ENCODE measurements around the gene RAET1E. TPM values are rescaled to one million over a fixed set of nuclear protein-coding genes. Genes with fewer than 3 reads are reported as not detected.
"Not testable (repeated sequence)": the region's sequence is repeated elsewhere in the genome, so short reads cannot be mapped to it uniquely, and the experiment has no call there.

The RAET1E gene, protein sequence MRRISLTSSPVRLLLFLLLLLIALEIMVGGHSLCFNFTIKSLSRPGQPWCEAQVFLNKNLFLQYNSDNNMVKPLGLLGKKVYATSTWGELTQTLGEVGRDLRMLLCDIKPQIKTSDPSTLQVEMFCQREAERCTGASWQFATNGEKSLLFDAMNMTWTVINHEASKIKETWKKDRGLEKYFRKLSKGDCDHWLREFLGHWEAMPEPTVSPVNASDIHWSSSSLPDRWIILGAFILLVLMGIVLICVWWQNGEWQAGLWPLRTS
- not detected for total RNA-seq

GRCh38 chr6:149897855-149898744 is at the start of gene RAET1E:
Gene RAET1E, minus strand, starts transcription at chr6:149898113. Its CDS starts 7,212 bp downstream, at chr6:149890901.
- no peaks in the 10 kb centered on the region for H3K9me3 ChIP-seq (ENCODE audit: low read depth, low read length)
- peaks cover 19% of the 10 kb centered on the region for H3K4me1 ChIP-seq (ENCODE audit: insufficient read depth, low read length)
- H3K27me3 ChIP-seq (ENCODE audit: insufficient read depth, low read length) = no peaks in the 10 kb centered on the region
- no peak within 1 kb of the TSS for H3K4me3 ChIP-seq (ENCODE audit: low read length)

GRCh38 chr6:149947533-149947932 is 49.6 kb upstream of the RAET1E start:
- not testable (repeated sequence) for H3K4me1 ChIP-seq (ENCODE audit: insufficient read depth, low read length); H3K4me3 ChIP-seq (ENCODE audit: low read length); H3K9me3 ChIP-seq (ENCODE audit: low read depth, low read length)
- peaks cover 40% of the 10 kb centered on the region for H3K27me3 ChIP-seq (ENCODE audit: insufficient read depth, low read length)

DNA sequence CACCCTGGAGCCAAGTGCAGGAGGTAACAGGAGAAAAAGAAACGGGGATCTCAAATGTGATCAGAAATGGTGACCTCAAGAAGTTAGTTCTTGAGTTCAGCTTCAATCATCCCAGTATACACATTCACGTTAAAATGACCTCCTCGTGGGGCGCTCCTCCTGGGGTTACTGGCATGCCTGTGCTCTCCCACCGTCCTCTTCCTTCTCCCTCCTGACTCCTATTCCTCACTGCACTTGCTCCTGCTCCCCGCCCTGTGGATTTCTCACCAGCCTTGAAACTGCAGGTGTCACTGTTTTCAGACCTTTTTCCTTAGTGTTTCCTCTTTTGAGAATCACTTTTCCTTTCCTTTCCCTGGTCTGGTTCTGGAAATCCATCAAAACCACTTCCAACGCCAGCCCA is 48.7 kb upstream of the RAET1E start:
- H3K27me3 ChIP-seq (ENCODE audit: insufficient read depth, low read length) = peaks cover 37% of the 10 kb centered on the region
- not testable (repeated sequence) for H3K9me3 ChIP-seq (ENCODE audit: low read depth, low read length); H3K4me1 ChIP-seq (ENCODE audit: insufficient read depth, low read length); H3K4me3 ChIP-seq (ENCODE audit: low read length)

DNA sequence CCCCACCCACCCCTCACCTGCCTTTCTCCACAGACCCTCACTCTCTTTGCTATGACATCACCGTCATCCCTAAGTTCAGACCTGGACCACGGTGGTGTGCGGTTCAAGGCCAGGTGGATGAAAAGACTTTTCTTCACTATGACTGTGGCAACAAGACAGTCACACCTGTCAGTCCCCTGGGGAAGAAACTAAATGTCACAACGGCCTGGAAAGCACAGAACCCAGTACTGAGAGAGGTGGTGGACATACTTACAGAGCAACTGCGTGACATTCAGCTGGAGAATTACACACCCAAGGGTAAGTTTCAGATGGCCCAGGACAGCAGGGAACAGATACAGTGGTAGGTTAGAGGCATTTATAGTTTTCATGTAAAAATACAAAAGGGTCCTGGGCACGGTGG is 47.4 kb upstream of the RAET1E start:
- H3K27me3 ChIP-seq (ENCODE audit: insufficient read depth, low read length) = peaks cover 37% of the 10 kb centered on the region
- not testable (repeated sequence) for H3K4me3 ChIP-seq (ENCODE audit: low read length); H3K9me3 ChIP-seq (ENCODE audit: low read depth, low read length)
- H3K4me1 ChIP-seq (ENCODE audit: insufficient read depth, low read length) = peaks cover 18% of the 10 kb centered on the region

DNA sequence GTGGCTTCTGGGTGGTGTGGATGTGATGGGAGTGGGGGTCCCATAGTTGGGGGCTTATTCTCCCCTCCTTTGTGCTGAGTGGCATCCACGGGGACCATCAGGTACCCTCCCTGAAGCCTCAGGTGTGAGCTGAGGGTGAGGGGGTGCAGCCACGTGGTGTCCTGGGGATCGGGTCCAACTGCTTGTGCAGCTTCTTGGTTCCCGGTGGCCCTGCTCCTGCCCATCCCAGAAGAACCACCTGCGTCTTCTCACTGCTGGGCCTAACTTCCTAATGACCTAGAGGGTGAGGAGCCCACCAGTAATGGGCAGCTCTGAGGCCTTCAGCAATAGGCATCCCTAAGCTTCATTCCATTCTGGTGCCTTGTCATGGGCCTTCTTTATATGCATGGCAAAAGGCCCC is 45.4 kb upstream of the RAET1E start:
- not testable (repeated sequence) for H3K4me3 ChIP-seq (ENCODE audit: low read length); H3K9me3 ChIP-seq (ENCODE audit: low read depth, low read length)
- Histone ChIP-seq H3K27me3 (ENCODE audit: insufficient read depth, low read length) (peaks cover 39% of the 10 kb centered on the region), H3K4me1 (ENCODE audit: insufficient read depth, low read length) (peaks cover 29% of the 10 kb centered on the region)

- H3K4me1 ChIP-seq (ENCODE audit: insufficient read depth, low read length) = peaks cover 32% of the 10 kb centered on the region
- H3K27me3 ChIP-seq (ENCODE audit: insufficient read depth, low read length) = peaks cover 47% of the 10 kb centered on the region
- no peak overlapping the region for H3K4me3 ChIP-seq (ENCODE audit: low read length)
- no peaks in the 10 kb centered on the region for H3K9me3 ChIP-seq (ENCODE audit: low read depth, low read length)
Observed at GRCh38 chr6:149942461-149942829, 44.5 kb upstream of the RAET1E start.

DNA sequence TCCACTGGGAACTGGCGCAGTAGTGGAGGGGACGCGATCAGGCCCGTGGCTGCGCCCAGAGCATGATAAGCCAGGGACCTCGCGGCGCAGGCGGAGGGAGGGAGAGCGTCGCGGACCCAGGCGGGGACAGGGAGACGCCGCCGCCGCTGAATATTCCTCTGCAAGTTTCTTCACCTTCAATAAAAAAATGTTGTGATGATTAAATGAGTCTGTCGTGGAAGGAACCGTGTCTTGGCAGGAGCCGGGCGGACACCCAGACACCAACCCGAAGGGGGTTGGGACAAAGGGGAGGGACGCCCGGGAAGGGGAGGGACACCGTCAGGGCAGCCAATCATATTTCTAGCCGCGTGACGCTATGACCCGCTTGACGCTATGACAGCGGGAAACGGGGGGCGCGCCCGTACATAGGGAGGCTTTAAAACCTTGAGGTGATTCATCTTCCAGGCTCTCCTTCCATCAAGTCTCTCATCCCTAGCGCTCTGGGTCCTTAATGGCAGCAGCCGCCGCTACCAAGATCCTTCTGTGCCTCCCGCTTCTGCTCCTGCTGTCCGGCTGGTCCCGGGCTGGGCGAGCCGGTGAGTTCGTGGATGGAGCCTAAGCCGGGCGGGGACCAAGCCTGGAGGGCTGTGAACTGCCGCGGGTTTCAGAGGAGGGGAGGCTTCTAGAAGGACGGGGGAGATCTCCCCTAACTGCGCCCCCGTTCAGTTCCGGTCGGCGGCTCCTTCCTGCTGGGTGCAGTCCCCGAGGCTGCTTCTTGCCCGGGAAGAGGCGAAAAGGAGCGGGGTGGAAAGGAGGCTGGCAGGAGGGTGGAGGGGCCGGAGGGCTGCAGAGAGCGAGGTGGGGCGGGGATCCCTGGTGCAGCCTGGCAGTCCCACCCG is 43.9 kb upstream of the RAET1E start, which contains the start of gene ULBP2:
TSS of gene ULBP2 (plus strand) at position 432 of the 878 bp plus-strand sequence. CDS start at position 491, 59 bp downstream.
- peaks cover 32% of the 10 kb centered on the region for H3K4me1 ChIP-seq (ENCODE audit: insufficient read depth, low read length)
- peaks cover 53% of the 10 kb centered on the region for H3K27me3 ChIP-seq (ENCODE audit: insufficient read depth, low read length)
- H3K4me3 ChIP-seq (ENCODE audit: low read length) = peak within 1 kb of the TSS; percentile 40
- no peaks in the 10 kb centered on the region for H3K9me3 ChIP-seq (ENCODE audit: low read depth, low read length)

- H3K9me3 ChIP-seq (ENCODE audit: low read depth, low read length) = no peaks in the 10 kb centered on the region
- no peak overlapping the region for H3K4me3 ChIP-seq (ENCODE audit: low read length)
- peaks cover 65% of the 10 kb centered on the region for H3K27me3 ChIP-seq (ENCODE audit: insufficient read depth, low read length)
- H3K4me1 ChIP-seq (ENCODE audit: insufficient read depth, low read length) = peaks cover 32% of the 10 kb centered on the region
Observed at GRCh38 chr6:149940672-149940982, 42.7 kb upstream of the RAET1E start.

DNA sequence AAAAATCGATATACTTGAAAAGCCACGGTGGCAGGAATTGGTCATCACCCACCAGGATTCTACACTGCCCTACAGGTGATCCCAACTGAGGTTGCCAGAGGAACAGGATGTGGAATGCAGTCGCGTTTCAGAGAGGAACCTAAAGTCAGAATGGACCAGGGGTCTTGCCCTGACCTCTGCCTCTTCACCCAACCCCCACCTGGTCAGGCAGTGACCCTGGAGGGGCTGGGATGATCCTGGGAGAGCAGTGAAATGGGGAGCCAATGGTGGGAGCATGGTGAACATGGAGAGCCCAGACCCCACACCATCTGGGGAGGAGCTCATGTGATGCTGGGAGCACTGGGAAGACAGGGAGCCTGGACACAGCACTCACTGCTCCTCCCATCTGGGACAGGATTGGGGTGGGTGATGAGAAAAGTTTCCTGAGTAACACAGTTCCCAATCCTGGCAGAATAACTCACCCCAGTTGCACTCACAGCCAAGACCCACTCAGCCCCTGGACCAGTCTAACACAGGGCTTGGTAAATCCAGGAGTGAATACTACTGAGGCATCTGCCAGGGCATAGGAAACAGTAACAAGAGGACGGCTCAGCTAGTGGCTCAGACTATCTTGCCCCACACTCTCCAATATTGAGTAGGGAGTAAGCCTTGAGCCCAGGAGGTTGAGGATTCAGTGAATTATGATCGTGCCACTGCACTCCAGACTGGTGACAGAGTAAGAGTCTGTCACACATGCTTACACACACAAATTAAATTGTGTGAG is 42.2 kb upstream of the RAET1E start:
- peaks cover 70% of the 10 kb centered on the region for H3K27me3 ChIP-seq (ENCODE audit: insufficient read depth, low read length)
- no peaks in the 10 kb centered on the region for H3K9me3 ChIP-seq (ENCODE audit: low read depth, low read length)
- no peak overlapping the region for H3K4me3 ChIP-seq (ENCODE audit: low read length)
- H3K4me1 ChIP-seq (ENCODE audit: insufficient read depth, low read length) = peaks cover 32% of the 10 kb centered on the region

GRCh38 chr6:149939356-149939648 is 41.4 kb upstream of the RAET1E start:
- Histone ChIP-seq H3K9me3 (ENCODE audit: low read depth, low read length) (no peaks in the 10 kb centered on the region), H3K27me3 (ENCODE audit: insufficient read depth, low read length) (peaks cover 78% of the 10 kb centered on the region), H3K4me1 (ENCODE audit: insufficient read depth, low read length) (peaks cover 32% of the 10 kb centered on the region), H3K4me3 (ENCODE audit: low read length) (no peak overlapping the region)

- Histone ChIP-seq H3K4me1 (ENCODE audit: insufficient read depth, low read length) (peaks cover 32% of the 10 kb centered on the region), H3K4me3 (ENCODE audit: low read length) (peak overlapping the region; percentile 4), H3K9me3 (ENCODE audit: low read depth, low read length) (no peaks in the 10 kb centered on the region), H3K27me3 (ENCODE audit: insufficient read depth, low read length) (peaks cover 84% of the 10 kb centered on the region)
Observed at GRCh38 chr6:149938571-149939355, 40.9 kb upstream of the RAET1E start.

DNA sequence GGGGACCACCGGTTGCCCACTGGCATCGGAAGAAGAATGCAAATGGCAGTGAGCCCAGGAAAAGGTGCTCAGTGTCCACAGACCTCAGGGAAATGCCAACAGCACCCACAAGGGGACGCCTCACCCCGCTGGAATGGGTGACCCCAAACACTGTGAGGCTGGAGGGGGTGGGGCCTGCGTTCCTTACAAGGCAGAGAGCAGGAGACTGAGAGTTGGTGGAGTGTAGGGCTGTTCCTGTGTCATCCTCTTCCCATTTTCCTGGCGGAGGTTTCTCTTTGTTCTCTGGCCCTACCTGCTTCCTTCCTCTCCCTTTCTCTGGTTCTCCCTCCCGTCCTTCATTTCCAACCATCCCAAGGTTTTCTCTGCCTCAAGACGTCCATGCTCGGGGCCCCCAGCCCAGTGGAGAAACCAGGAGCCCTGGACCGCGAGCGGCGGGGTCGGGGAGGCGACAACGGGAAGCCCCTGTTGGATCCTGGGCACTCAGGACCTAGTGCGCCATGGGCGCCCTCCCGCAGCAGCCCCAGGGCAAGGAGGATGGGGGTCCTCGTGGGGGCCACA is 40.2 kb upstream of the RAET1E start:
- H3K9me3 ChIP-seq (ENCODE audit: low read depth, low read length); H3K4me3 ChIP-seq (ENCODE audit: low read length): not testable (repeated sequence)
- Histone ChIP-seq H3K4me1 (ENCODE audit: insufficient read depth, low read length) (peaks cover 32% of the 10 kb centered on the region), H3K27me3 (ENCODE audit: insufficient read depth, low read length) (peaks cover 90% of the 10 kb centered on the region)

- Histone ChIP-seq H3K4me1 (ENCODE audit: insufficient read depth, low read length) (peaks cover 25% of the 10 kb centered on the region), H3K4me3 (ENCODE audit: low read length) (no peak overlapping the region), H3K27me3 (ENCODE audit: insufficient read depth, low read length) (peaks cover 90% of the 10 kb centered on the region), H3K9me3 (ENCODE audit: low read depth, low read length) (no peaks in the 10 kb centered on the region)
Observed at GRCh38 chr6:149936743-149937142, 38.8 kb upstream of the RAET1E start.

GRCh38 chr6:149935668-149936067 is 37.8 kb upstream of the RAET1E start:
- no peak overlapping the region for H3K4me3 ChIP-seq (ENCODE audit: low read length)
- no peaks in the 10 kb centered on the region for H3K9me3 ChIP-seq (ENCODE audit: low read depth, low read length)
- peaks cover 16% of the 10 kb centered on the region for H3K4me1 ChIP-seq (ENCODE audit: insufficient read depth, low read length)
- H3K27me3 ChIP-seq (ENCODE audit: insufficient read depth, low read length) = peaks cover 91% of the 10 kb centered on the region

All from mononuclear cell (primary cell).